UCSD-AML1 (cell line): ENCODE measurements around the gene MDH2.
"Not testable (repeated sequence)": the region's sequence is repeated elsewhere in the genome, so short reads cannot be mapped to it uniquely, and the experiment has no call there.

Experiments
- DNase-seq: peaks from one replicate; lab custom pipeline; 2025; ENCODE audit not compliant: unreplicated experiment; lab: John Stamatoyannopoulos, UW

The MDH2 gene

DNA sequence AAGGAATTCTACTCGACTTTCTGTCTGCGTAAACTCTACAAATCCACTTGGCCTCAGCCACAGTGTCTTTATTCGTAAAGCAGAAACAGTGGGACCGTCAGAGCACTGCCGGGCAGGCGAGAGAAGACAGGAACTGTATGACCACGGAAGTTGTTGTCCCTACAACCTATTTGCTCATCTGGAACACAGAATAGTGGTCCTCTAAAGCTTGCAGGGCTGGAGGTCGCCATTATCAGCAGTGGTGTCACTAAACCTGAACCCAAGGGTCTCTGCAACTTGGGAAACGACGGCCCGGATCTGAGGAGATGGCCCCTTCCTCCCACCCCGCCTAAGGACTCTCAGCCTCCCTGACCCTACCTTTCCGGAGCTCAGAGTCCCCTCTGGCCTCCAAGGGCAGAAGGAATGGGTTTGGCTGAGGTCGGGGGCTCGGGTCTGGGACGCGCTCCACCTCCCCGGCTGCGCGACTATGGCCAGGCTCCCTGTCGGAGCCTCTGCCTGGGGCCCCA is 548 bp upstream of the MDH2 start:
- DNase-seq, result no peak

DNA sequence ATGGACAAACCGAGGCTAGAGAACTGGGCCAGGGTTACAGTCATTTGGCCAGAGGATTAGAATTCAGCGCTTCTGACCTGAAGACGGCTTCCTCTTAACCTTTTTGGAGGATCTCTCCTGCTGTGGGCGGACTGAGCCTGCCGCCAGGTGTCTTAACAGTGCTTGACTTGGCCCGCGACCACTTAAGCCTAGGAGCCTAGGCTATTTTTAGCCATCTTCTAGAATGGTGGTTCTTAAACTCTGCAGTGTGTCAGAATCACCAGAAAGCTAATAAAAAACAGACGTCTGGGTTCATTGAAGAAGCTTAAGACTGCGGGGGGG is 722 bp downstream of the MDH2 start:
- no peak for DNase-seq

DNA sequence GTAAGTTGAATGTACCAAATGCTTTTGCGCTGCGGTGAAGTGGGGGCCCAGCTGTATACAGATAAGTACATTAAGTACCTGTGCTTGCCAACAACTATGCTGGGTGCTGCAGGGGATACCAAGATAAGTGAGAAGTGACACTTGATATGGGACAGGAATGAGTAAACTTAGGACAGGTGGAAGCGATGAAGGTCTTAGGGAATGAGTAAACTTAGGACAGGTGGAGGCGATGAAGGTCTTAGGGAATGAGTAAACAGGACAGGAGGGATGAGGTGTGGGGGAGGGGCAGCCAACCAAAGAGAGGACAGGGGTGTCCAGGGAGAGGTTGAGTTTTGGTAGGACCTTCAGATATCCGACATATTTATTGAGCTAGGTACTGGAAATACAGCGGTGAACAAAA is 1.4 kb downstream of the MDH2 start:
- DNase-seq, result no peak

GRCh38 chr7:76050545-76050944 is 2.6 kb downstream of the MDH2 start:
- no peak for DNase-seq

DNA sequence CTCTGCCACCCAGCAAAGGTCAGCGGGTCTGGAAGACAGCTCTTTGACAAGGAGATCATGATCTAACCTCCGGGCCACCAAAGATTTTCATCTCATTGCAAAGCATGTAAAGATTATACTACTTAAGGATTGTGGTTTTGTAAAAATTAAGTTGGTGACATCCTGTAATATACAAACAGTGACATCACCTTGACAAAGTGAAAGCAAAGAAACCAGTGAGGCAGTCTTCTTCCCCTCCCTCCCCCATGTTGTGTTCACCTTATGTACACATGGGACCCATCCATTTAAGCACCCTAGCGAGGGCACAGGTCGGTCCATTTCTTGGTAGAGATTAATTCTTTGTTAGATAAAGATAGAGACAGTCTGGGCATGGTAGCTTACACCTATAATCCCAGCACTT is 3.9 kb downstream of the MDH2 start:
- no peak for DNase-seq

DNA sequence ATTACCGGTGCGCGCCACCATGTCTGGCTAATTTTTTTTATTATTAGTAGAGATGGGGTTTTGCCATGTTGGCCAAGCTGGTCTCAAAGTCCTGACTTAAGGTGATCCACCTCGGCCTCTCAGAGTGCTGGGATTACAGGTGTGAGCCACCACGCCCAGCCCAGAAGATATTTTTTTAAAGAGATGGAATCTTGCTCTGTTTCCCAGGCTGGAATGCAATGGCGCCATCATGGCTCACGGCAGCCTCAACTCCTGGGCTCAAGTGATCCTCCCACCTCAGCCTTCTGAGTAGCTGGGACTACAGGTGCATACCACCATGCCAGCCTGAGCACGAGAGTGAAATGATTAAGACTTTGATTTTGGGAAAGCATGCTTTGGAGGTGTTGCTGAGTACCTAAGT is 4.8 kb downstream of the MDH2 start:
- not testable (repeated sequence) for DNase-seq

GRCh38 chr7:76053461-76053860 is 5.6 kb downstream of the MDH2 start:
- DNase-seq, result no peak

- no peak for DNase-seq
Observed at GRCh38 chr7:76054123-76055120, 6.5 kb downstream of the MDH2 start.

- no peak for DNase-seq
Observed at GRCh38 chr7:76056241-76056640, 8.3 kb downstream of the MDH2 start.

DNA sequence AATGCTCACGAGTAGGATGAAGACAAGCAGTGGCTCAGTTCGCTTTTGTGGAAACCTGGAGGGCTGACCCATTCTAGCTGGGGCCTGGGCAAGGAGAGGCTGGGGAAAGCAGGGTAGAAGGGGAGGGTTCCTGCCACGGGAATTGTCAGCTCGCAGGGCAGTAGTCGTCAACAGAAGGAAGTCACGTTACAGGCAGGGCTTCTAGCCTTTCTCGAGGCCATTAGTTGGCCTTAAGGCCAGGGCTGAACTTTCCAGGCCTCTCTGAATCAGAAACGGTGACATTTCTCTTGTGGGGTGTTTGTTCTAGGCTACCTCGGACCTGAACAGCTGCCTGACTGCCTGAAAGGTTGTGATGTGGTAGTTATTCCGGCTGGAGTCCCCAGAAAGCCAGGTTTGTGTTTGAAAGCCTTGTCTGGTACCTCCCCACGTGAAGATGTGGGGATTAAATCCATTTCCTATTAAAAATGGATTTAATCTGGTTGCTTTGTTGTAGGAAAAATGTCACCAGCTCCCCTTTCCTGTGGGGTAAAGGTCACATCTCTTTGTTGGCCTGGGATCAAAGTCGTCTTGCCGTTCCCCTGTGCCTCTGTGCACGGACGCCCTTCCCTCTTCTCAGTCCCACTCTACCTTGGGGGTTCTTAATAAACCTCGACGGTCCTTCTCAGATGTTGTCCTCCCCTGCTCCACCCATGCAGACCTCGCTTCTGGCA is 9.4 kb downstream of the MDH2 start:
- DNase-seq, result no peak

GRCh38 chr7:76057813-76058145 is 9.9 kb downstream of the MDH2 start:
- no peak for DNase-seq

DNA sequence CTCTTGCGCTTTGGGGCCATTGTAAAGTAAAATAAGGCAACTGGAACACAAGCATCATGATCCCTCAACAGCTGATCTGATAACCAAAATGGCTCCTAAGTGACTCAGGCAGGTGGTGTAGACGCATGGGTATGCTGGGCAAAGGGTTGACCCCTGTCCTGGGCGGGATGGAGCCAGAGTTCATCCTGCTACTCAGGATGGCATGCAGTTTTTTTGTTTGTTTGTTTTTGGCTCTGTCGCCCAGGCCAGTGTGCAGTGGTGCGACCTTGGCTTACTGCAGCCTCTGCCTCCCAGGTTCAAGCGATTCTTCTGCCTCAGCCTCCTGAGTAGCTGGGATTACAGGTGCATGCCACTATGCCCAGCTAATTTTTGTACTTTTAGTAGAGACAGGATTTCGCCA is 10.8 kb downstream of the MDH2 start:
- not testable (repeated sequence) for DNase-seq

DNA sequence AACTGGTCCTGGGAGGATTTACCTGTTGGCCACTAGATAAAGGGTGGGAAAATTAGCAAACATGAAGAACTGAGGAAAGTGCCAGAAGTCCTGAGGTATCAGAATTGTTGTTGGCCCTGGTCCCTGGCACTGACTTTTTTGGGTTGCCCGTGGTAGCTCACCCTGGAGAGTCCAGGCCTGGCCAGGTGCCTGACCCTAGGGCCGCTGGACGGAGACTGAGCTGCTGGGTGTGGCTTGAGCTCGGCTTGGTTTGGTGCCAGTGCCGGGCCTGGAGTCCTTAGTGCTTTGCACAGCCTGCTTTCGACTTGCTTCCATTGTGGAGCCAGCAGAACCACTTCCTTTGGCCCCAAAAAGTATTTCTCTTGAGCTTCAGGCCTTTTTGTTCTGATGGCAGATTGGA is 12.9 kb downstream of the MDH2 start:
- no peak for DNase-seq

GRCh38 chr7:76062254-76062653 is 14.3 kb downstream of the MDH2 start:
- DNase-seq, result no peak

- no peak for DNase-seq
Observed at GRCh38 chr7:76063114-76063513, 15.2 kb downstream of the MDH2 start.

DNA sequence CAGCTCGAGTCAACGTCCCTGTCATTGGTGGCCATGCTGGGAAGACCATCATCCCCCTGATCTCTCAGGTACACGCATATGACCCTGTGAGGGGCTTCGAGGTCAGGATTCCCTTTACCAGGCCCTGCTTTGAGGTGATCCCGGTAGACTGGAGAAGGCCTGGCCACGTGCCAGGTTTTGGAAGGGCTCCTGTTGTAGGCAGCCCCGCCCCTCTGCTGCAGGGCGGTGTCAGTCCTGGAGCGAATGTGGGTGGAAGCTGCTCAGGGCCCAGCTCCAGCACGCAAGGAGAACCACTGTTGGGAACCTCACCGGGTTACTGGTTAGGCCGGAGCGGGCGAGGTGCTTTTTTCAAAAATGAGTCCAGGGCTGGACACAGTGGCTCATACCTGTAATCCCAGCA is 15.6 kb downstream of the MDH2 start:
- no peak for DNase-seq

GRCh38 chr7:76064208-76064970 is 16.5 kb downstream of the MDH2 start:
- no peak for DNase-seq

DNA sequence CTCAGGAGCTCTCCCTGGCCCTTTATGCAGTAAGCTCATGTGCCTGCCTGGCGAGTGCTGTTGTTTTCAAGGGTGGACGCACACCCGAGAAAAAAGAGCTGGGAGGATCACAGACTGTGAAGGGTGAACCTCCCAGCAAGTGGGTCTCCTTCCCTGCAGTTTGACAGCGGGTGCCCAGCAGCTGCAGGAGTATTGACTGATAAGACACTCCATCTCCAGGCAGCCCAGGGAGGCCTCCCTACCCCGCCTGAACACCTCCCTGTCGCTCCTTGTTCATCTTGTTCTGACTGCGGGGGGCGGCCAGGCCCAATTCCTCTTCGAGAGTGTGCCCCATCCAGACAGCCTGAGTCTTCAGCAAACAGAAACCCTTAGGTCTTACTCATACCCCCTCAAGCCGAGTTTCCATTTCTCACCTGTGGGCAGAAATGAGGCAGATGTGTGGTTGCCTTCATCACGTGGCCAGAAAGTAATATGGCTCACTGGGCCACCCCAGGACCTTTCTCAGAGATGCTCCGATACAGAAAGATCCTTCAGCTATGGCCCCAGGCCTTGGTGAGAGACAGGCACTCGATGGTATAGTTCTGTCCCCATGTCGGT is 17.2 kb downstream of the MDH2 start:
- DNase-seq, result no peak

DNA sequence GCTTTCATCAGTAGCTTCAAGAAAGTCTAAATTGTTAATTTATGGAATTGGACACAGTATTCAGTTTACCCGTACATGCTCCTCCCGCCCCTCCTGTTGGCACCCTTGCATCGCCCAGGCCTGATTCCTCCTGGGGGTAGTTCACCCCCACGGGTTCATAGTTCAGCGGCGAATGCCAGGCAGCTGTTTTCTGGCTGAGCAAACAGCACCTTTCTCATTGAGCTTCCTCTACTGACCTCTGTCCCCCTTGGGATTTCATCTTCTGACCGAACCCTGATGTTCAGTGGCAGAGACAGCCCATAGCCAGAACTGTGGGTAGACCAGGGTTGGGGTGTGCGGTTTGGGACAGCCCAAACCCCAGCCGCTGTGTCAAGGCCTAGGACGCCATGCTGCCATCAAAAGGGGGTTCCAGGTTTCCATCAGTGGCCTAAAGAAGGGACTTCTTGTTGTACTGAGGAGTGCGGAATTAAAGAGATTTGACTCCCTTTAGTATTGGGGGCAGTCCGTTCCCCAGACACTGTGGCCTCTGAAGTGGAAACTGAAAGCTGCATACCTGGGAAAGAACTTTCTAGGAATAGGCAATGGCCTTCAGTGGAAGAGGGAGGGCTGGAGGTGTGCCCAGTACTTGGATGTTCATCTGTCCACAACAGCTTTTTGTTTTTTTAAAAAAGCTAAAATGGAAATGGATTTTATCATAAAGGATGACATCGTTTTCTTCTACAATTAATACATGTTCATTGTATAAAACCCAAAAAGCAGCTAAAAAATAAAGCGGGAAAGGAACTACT is 19.0 kb downstream of the MDH2 start:
- DNase-seq, result no peak

GRCh38 chr7:76069238-76069638 is 21.3 kb downstream of the MDH2 start:
- DNase-seq, result no peak
